Mucosa of descending colon (tissue), 3 donors: ENCODE data around the gene RTN4RL2. TPM values are rescaled to one million over a fixed set of nuclear protein-coding genes. Genes with fewer than 3 reads are reported as not detected.

ENCODE experiments used
- ATAC-seq: fragments of 200-7000 bp; cut with Tn5 transposase; one replicate; pipeline ENCODE4 v1.9.1; 2020; ENCODE audit warnings: mild to moderate bottlenecking, moderate library complexity
- DNase-seq, 3 donors: peaks; one replicate each; pipeline ENCODE4 v3.0.0-alpha.2; 2020
- H3K36me3 ChIP-seq: fragments of 200-600 bp; one replicate; pipeline ENCODE4 v1.8.0; 2021; ENCODE audit warnings: low read depth, mild to moderate bottlenecking
- H3K4me1 ChIP-seq: fragments of 200-600 bp; one replicate; pipeline ENCODE4 v1.8.0; 2021; ENCODE audit warnings: low read depth, mild to moderate bottlenecking
- H3K4me3 ChIP-seq: fragments of 200-600 bp; one replicate; pipeline ENCODE4 v1.8.0; 2021; ENCODE audit warnings: mild to moderate bottlenecking
- H3K9me3 ChIP-seq: fragments of 200-600 bp; one replicate; pipeline ENCODE4 v1.8.0; 2021; ENCODE audit warnings: mild to moderate bottlenecking
- intact Hi-C, 2 donors: fragments of 100-400 bp; cut with DNase I in 1 of 2; cut with micrococcal nuclease in 1 of 2; formaldehyde crosslinking; loops; one replicate each; pipeline versions ENCODE4 v1.11.0 to v1.11.1; 2022; cut with DNase I, micrococcal nuclease
- total RNA-seq, 3 donors: library from RNA; stranded (reverse); fragmentation: NEBNext Ultra II Directional in 2 of 3; extraction: Animal tissue kit (Norgen Biotek cat#: 25700) in 2 of 3; gene quantifications; one replicate each; pipeline versions ENCODE4 v1.2.1 to v1.2.4, GENCODE V29; 2021 to 2023
- TF ChIP-seq, protein P1 (sequence below): fragments of 200-600 bp; IDR thresholded peaks from one replicate; pipeline ENCODE4 v1.8.0; 2022; ENCODE audit warnings: antibody characterized with exemption, mild to moderate bottlenecking
- donor health status: DM: no; HTN: no; CAD: no; lungs with moderate emphysema.
- donor health status: DM: no; HTN: no; CAD: no.
- donor health status: DM: no; HTN: yes; CAD: no.

The RTN4RL2 gene
- total RNA-seq, 3 donors from 2014 or later = 0.38 to 0.73 (median 0.48) TPM

DNA sequence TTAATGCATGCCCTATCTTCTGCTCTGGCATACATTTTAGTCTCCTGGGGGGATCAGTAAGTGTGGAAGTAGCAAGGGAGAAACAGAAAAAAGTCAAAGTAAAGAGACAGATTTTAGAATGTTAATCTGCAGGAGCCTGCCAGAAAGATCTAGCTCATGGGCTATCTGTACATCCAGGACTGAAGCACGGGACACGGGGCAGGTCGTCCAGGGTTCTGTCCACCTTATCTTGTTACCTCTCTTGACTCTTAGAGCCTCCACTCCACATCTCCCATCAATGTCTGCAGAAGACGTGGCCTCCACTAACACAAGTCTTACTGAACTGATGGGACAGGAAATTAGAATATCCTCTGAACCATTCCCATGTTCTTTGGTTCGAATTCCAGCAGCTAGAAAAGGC lies 31.7 kb upstream of the RTN4RL2 start:
- DNase-seq (no peak), ATAC-seq (no peak)
- H3K9me3 ChIP-seq = no peaks in the 10 kb centered on the region
- H3K4me3 ChIP-seq = no peak overlapping the region
- intact Hi-C loops = no loop called here
- peaks cover 17% of the 10 kb centered on the region for H3K4me1 ChIP-seq
- H3K36me3 ChIP-seq = no peaks in the 10 kb centered on the region
- TF ChIP-seq, protein P1, sequence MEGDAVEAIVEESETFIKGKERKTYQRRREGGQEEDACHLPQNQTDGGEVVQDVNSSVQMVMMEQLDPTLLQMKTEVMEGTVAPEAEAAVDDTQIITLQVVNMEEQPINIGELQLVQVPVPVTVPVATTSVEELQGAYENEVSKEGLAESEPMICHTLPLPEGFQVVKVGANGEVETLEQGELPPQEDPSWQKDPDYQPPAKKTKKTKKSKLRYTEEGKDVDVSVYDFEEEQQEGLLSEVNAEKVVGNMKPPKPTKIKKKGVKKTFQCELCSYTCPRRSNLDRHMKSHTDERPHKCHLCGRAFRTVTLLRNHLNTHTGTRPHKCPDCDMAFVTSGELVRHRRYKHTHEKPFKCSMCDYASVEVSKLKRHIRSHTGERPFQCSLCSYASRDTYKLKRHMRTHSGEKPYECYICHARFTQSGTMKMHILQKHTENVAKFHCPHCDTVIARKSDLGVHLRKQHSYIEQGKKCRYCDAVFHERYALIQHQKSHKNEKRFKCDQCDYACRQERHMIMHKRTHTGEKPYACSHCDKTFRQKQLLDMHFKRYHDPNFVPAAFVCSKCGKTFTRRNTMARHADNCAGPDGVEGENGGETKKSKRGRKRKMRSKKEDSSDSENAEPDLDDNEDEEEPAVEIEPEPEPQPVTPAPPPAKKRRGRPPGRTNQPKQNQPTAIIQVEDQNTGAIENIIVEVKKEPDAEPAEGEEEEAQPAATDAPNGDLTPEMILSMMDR = no peak

DNA sequence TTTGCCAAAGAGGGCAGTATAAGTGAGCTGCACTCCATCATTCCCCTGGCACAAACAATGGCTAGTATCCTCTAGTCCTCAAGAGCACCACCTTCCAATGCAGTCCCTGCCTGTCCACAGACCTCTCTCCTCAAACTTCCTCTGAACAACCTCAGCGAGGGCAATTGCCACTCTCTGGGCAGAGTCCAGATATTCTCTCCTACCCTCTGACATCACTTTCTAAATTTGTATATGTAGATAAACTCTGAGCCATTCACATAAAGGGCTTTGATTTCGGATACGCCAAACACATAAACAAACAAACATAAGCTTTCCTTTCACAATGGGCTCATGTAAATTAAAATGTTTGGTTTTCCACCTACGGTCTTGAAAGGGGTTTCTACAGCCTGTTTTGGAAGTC lies 30.4 kb upstream of the RTN4RL2 start:
- TF ChIP-seq, protein P1 = no peak
- Histone ChIP-seq H3K4me3 (no peak overlapping the region), H3K9me3 (no peaks in the 10 kb centered on the region), H3K36me3 (no peaks in the 10 kb centered on the region), H3K4me1 (peaks cover 17% of the 10 kb centered on the region)
- DNase-seq (no peak), ATAC-seq (no peak)
- intact Hi-C loops = no loop called here

DNA sequence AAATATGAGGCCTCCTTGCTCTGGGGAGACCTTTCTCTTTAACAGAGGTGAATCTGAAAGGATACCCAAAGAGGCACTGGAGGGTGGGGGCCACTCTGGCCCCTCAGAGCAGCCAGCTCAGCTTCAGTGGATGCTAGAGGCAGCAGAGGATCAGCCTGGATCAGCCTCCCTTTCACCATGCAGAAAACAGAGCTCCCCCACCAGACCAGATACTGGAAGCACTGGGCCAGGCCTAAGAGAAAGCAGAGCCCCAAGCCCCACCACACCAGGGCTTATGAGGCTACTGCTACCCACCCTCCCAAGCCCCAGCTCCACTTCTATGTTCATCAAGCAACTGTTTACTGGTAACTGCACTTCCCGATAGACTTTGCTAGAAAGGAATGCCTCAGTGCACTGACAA lies 29.4 kb upstream of the RTN4RL2 start:
- Histone ChIP-seq H3K4me1 (peaks cover 9% of the 10 kb centered on the region), H3K36me3 (no peaks in the 10 kb centered on the region), H3K4me3 (no peak overlapping the region), H3K9me3 (no peaks in the 10 kb centered on the region)
- ATAC-seq (no peak), DNase-seq (no peak)
- intact Hi-C loops = no loop called here
- TF ChIP-seq, protein P1 = no peak

DNA sequence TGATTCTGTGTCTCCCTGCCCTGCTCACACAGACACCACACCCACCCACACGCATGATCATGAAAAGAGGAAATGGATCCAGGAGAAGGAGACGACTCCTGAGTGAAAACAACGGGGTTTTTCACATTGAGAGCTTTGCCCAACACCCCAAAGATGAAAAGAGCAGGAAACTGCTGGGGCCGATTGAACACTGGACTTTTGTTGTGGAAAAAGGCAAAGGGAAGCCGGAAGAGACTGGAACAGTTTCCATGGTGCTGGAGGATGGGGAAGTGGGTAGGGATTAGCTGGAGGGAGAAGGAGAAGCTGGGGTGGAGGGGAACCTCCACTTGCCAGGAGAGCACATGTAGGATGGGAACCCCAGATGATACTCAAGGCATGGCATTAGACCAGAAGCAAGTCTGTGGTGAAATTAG lies 28.2 kb upstream of the RTN4RL2 start:
- Histone ChIP-seq H3K4me1 (no peaks in the 10 kb centered on the region), H3K36me3 (no peaks in the 10 kb centered on the region), H3K9me3 (no peaks in the 10 kb centered on the region), H3K4me3 (no peak overlapping the region)
- TF ChIP-seq, protein P1 = no peak
- DNase-seq (no peak), ATAC-seq (peak; percentile 8)
- intact Hi-C loops = no loop called here

DNA sequence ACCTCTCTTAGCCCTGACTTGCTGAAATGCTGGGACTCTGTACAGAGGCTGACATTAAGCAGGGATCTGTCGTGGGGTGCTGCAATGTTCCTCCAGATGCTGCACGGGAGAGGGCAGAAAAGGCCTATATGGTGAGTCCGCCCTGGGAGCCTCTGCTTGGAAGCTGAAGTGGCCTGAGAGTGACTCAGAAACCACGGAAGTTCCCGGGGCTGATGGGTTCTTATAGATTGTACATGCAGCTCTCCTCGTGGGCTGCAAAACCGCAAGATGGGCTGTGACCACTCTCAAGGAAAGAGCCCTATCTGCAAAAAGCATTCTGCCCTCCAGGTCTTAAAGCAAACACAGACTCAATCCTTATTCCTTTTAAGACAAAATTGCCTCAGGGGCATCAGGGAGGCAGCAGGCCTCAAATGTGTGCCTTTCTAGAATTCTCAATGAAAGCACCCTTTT lies 27.6 kb upstream of the RTN4RL2 start:
- no peaks in the 10 kb centered on the region for H3K36me3 ChIP-seq
- DNase-seq = no peak
- TF ChIP-seq, protein P1 = no peak
- intact Hi-C loops = no loop called here
- no peaks in the 10 kb centered on the region for H3K4me1 ChIP-seq
- H3K9me3 ChIP-seq = no peaks in the 10 kb centered on the region
- peak; percentile 11 for ATAC-seq
- H3K4me3 ChIP-seq = no peak overlapping the region
